ENCODE data around the gene FBN1. TPM values are rescaled to one million over a fixed set of nuclear protein-coding genes. Genes with fewer than 3 reads are reported as not detected.
A peak's percentile ranks its signal among the peaks of the same experiment; 100 is the strongest.

The FBN1 gene
- total and polyA plus RNA-seq, 2 of the 13 experiments (the other 11 are each of a cell fraction or from before 2014, with no cell fraction given), result 1.5 to 3.0 TPM

- POLR2A ChIA-PET, result no interaction called here
- no peak overlapping the region for H3K4me2 ChIP-seq (ENCODE audit: low read depth, low read length)
- H3K9ac ChIP-seq (ENCODE audit: insufficient read depth, low read depth, low read length), result no peak overlapping the region
- no peak overlapping the region for H3K27ac ChIP-seq (ENCODE audit: extremely low read length, insufficient read depth, low read length)
- DNase-seq (ENCODE audit: low spot score), result no peak
- WGBS (ENCODE audit: low lambda C conversion rate), result 76% methylated on average over 6 of the region's 6 CpGs
- H2AFZ ChIP-seq (ENCODE audit: low read length), result no peak overlapping the region
- TF ChIP-seq ZNF138 (CRISPR knock-in tag; IDR thresholded peaks at IDR 0.05; ENCODE audit: low read depth) (no peak), MIER3 (CRISPR knock-in tag; IDR thresholded peaks at IDR 0.05; ENCODE audit: borderline replicate concordance) (no peak), MBNL3 (CRISPR knock-in tag; conservative IDR thresholded peaks at IDR 0.05) (no peak), MAFK (conservative IDR thresholded peaks at IDR 0.05 in 1 of 2, IDR thresholded peaks at IDR 0.05 in 1 of 2; ENCODE audit: low read length in 2 of 2) (peak; percentile 23 to 71; a peak in 3 of 4 replicates), SP4 (CRISPR knock-in tag; IDR thresholded peaks at IDR 0.05) (no peak), FOXC1 (CRISPR knock-in tag; IDR thresholded peaks at IDR 0.05; ENCODE audit: borderline replicate concordance) (no peak), ZNF615 (CRISPR knock-in tag; IDR thresholded peaks at IDR 0.05; ENCODE audit: borderline replicate concordance) (no peak), ARNT (IDR thresholded peaks at IDR 0.05) (no peak), JDP2 (CRISPR knock-in tag; IDR thresholded peaks at IDR 0.05; ENCODE audit: borderline replicate concordance) (no peak), PAF1 (CRISPR knock-in tag; IDR thresholded peaks at IDR 0.05) (no peak), SIX1 (CRISPR knock-in tag; IDR thresholded peaks at IDR 0.05; ENCODE audit: borderline replicate concordance) (no peak), EHMT2 (IDR thresholded peaks at IDR 0.05; ENCODE audit: borderline replicate concordance, low read depth, low read length) (no peak), MAFF (IDR thresholded peaks at IDR 0.05; ENCODE audit: low read depth, low read length) (peak; percentile 44), AGO2 (optimal IDR thresholded peaks at IDR 0.05; ENCODE audit: low read depth, low read length) (no peak), ZBTB43 (CRISPR knock-in tag; conservative IDR thresholded peaks at IDR 0.05) (no peak)
- intact Hi-C loops (cut with micrococcal nuclease; ENCODE audit: unreplicated experiment) (no loop called here), in situ Hi-C loops (cut with HindIII; ENCODE audit: extremely low pct_ligation_motif_present, low pct_unique_long_range_greater_than_20kb) (no loop called here)
- no peaks in the 10 kb centered on the region for H4K20me1 ChIP-seq (ENCODE audit: insufficient read depth, low read length)
- H3K4me3 ChIP-seq (replicated peaks in 1 of 3; ENCODE audit: insufficient read depth in 1 of 3, low read depth in 2 of 3, low read length in 3 of 3), result no peak overlapping the region
- no peaks in the 10 kb centered on the region for H3K4me1 ChIP-seq (ENCODE audit: insufficient read depth, low read length)
- BruUV-seq (replicated peaks), result no TSS peak
- no peaks in the 10 kb centered on the region for H3K9me3 ChIP-seq (ENCODE audit: low read length)
- FAIRE-seq, result no peak
- CTCF ChIA-PET (ENCODE audit: low intra/inter-chr PET ratio, low total read pairs), result no interaction called here
- no peaks in the 10 kb centered on the region for H3K79me2 ChIP-seq (ENCODE audit: insufficient read depth, low read length)
- H3K36me3 ChIP-seq (replicated peaks in 1 of 2; ENCODE audit: control insufficient read depth in 1 of 2, insufficient read depth in 2 of 2, low read length in 2 of 2), result no peaks in the 10 kb centered on the region
- no peak for ATAC-seq
- H3K27me3 ChIP-seq (ENCODE audit: control insufficient read depth in 1 of 2, insufficient read depth in 2 of 2, low read length in 2 of 2), result no peaks in the 10 kb centered on the region
Measured at GRCh38 chr15:48652510-48653076, 7.1 kb upstream of the FBN1 start.
